ENCODE results near the gene WNT7A.

The WNT7A gene

DNA sequence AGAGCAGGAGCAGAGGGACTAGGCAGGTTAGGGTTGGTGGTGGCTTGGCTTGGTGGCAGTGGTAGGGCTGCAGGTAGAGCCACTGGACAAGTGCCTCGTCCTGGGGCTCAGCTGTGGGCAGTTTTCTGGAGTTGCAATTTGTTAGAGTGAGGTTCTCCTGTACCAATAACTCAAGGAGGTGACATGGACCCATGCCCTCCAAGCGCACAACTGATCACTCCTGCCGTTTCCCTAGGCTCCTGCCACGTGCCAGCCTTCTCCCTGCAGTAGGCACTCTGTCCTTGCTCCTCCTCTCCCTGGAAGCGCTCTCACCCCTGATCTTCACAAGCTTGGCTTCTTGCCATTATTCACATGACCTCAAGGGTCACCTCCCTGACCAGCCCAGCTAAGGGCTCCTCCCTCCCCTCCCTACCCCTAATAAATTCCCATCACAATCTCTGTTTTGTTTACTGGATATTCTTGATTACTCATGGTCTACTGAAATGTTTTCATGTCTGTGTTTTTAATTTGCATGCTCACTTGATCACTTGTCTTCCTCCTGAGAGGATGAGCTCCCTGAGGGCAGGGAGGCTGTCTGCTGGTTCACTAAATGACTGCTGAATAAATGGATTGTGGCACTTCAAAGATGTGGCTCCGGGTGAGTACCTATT, 3.3 kb downstream of the WNT7A start:
- Histone ChIP-seq H3K9ac (ENCODE audit: low read depth, low read length, poor library complexity, severe bottlenecking) (no peak overlapping the region), H3K79me2 (ENCODE audit: insufficient read depth, low read length) (no peaks in the 10 kb centered on the region), H3F3A (ENCODE audit: low read depth) (no peaks in the 10 kb centered on the region), H3K4me1 (ENCODE audit: insufficient read depth, low read length, poor library complexity, severe bottlenecking) (no peaks in the 10 kb centered on the region), H3K9me3 (ENCODE audit: insufficient read depth, low read depth, low read length) (no peaks in the 10 kb centered on the region), H4K20me1 (ENCODE audit: insufficient read depth, low read length, poor library complexity, severe bottlenecking) (no peaks in the 10 kb centered on the region), H3K4me2 (ENCODE audit: low read depth, low read length, poor library complexity, severe bottlenecking) (no peak overlapping the region), H2AFZ (ENCODE audit: low read length) (no peak overlapping the region), H3K27me3 (ENCODE audit: insufficient read depth, low read length, poor library complexity, severe bottlenecking) (no peaks in the 10 kb centered on the region), H3K4me3 (ENCODE audit: low read length, poor library complexity, severe bottlenecking) (no peak overlapping the region), H3K36me3 (ENCODE audit: insufficient read depth, low read length) (no peaks in the 10 kb centered on the region), H3K9me2 (replicated peaks; ENCODE audit: low read depth, low read length) (no peaks in the 10 kb centered on the region)
- TF ChIP-seq CTCF (conservative IDR thresholded peaks at IDR 0.05; ENCODE audit: low read length): no peak
- TF ChIP-seq EZH2phosphoT487 (IDR thresholded peaks at IDR 0.05; ENCODE audit: borderline replicate concordance): no peak

- Histone ChIP-seq H3K79me2 (ENCODE audit: insufficient read depth, low read length) (no peaks in the 10 kb centered on the region), H3K4me2 (ENCODE audit: low read depth, low read length, poor library complexity, severe bottlenecking) (no peak overlapping the region), H3K36me3 (ENCODE audit: insufficient read depth, low read length) (no peaks in the 10 kb centered on the region), H2AFZ (ENCODE audit: low read length) (no peak overlapping the region), H3K4me3 (ENCODE audit: low read length, poor library complexity, severe bottlenecking) (no peak overlapping the region), H3K9me3 (ENCODE audit: insufficient read depth, low read depth, low read length) (no peaks in the 10 kb centered on the region), H3K9ac (ENCODE audit: low read depth, low read length, poor library complexity, severe bottlenecking) (no peak overlapping the region), H3K9me2 (replicated peaks; ENCODE audit: low read depth, low read length) (no peaks in the 10 kb centered on the region), H3K4me1 (ENCODE audit: insufficient read depth, low read length, poor library complexity, severe bottlenecking) (no peaks in the 10 kb centered on the region), H4K20me1 (ENCODE audit: insufficient read depth, low read length, poor library complexity, severe bottlenecking) (no peaks in the 10 kb centered on the region), H3F3A (ENCODE audit: low read depth) (no peaks in the 10 kb centered on the region), H3K27me3 (ENCODE audit: insufficient read depth, low read length, poor library complexity, severe bottlenecking) (no peaks in the 10 kb centered on the region)
- TF ChIP-seq EZH2phosphoT487 (IDR thresholded peaks at IDR 0.05; ENCODE audit: borderline replicate concordance) (no peak), CTCF (conservative IDR thresholded peaks at IDR 0.05; ENCODE audit: low read length) (no peak)
Measured at GRCh38 chr3:13874891-13875290, 5.0 kb downstream of the WNT7A start.

DNA sequence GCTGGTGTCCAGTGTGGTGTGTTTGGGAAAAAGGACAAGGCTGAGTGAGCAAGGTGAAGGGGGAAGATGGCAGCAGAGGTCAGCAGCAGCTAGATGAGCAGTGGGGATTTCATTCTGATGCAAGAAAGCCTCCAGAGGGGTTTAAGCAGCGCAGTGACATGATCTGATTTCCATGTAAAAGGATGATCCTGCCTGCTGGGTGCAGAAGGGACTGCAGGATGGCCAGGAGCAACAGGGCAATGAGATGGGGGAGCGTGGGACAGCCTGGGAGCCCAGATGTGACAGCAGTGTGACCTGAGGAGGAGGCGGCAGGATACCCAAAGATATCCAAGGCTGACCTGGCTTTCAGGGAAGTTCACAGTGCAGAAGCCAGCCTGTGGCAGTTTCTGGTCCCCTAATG, 6.1 kb downstream of the WNT7A start:
- no peak overlapping the region for H3K4me2 ChIP-seq (ENCODE audit: low read depth, low read length, poor library complexity, severe bottlenecking)
- H3F3A ChIP-seq (ENCODE audit: low read depth): no peaks in the 10 kb centered on the region
- no peak overlapping the region for H3K4me3 ChIP-seq (ENCODE audit: low read length, poor library complexity, severe bottlenecking)
- no peaks in the 10 kb centered on the region for H3K36me3 ChIP-seq (ENCODE audit: insufficient read depth, low read length)
- H4K20me1 ChIP-seq (ENCODE audit: insufficient read depth, low read length, poor library complexity, severe bottlenecking): no peaks in the 10 kb centered on the region
- no peak overlapping the region for H2AFZ ChIP-seq (ENCODE audit: low read length)
- H3K9me2 ChIP-seq (replicated peaks; ENCODE audit: low read depth, low read length): no peaks in the 10 kb centered on the region
- no peaks in the 10 kb centered on the region for H3K9me3 ChIP-seq (ENCODE audit: insufficient read depth, low read depth, low read length)
- H3K27me3 ChIP-seq (ENCODE audit: insufficient read depth, low read length, poor library complexity, severe bottlenecking): no peaks in the 10 kb centered on the region
- no peak overlapping the region for H3K9ac ChIP-seq (ENCODE audit: low read depth, low read length, poor library complexity, severe bottlenecking)
- no peaks in the 10 kb centered on the region for H3K79me2 ChIP-seq (ENCODE audit: insufficient read depth, low read length)
- TF ChIP-seq EZH2phosphoT487 (IDR thresholded peaks at IDR 0.05; ENCODE audit: borderline replicate concordance): no peak
- TF ChIP-seq CTCF (conservative IDR thresholded peaks at IDR 0.05; ENCODE audit: low read length): no peak
- no peaks in the 10 kb centered on the region for H3K4me1 ChIP-seq (ENCODE audit: insufficient read depth, low read length, poor library complexity, severe bottlenecking)
